ENCODE data around the gene CYP2R1.

The CYP2R1 gene, protein sequence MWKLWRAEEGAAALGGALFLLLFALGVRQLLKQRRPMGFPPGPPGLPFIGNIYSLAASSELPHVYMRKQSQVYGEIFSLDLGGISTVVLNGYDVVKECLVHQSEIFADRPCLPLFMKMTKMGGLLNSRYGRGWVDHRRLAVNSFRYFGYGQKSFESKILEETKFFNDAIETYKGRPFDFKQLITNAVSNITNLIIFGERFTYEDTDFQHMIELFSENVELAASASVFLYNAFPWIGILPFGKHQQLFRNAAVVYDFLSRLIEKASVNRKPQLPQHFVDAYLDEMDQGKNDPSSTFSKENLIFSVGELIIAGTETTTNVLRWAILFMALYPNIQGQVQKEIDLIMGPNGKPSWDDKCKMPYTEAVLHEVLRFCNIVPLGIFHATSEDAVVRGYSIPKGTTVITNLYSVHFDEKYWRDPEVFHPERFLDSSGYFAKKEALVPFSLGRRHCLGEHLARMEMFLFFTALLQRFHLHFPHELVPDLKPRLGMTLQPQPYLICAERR

GRCh38 chr11:14892036-14892556 lies at the start of gene CYP2R1:
CYP2R1 (minus strand) TSS chr11:14892231; CDS start chr11:14892205, 26 bp downstream.
- Histone ChIP-seq H3K4me3 (peak within 1 kb of the TSS; percentile 54 to 80 (median 73)), H3K27ac (peak within 1 kb of the TSS; percentile 62 to 95 (median 90))

GRCh38 chr11:14938936-14939335 lies 46.9 kb upstream of the CYP2R1 start:
- Histone ChIP-seq H3K4me3 (no peak overlapping the region), H3K27ac (no peak overlapping the region)

DNA sequence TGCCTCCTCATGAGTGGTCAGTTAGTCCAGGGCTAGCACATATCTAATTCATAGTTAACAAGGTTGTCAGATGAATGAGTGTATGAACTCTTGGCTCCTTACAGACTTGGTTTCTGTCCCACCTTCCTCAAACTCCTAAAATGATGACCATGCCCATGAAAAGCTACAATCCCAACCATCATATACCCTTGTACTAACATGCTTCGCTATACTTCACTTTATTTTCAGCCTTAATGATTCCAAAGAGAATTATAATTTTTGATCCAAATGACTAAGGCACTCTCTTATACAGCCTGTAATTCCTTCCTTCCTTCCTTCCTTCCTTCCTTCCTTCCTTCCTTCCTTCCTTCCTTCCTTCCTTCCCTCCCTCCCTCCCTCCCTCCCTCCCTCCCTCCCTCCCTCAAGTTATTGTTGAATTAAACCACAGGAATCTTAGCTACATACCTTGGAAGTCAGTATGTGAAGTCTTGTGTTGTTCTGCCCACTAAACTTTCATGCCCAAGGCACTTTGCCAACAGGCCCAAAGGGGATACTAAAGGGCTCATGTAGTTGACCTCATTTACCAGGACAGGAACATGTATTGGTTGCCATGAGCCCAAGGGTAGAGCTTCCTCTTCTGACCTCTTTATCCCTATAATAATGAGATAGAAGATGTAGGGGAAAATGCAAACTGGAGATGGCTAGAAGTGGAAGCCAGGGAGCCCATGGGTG lies 42.8 kb upstream of the CYP2R1 start:
- Histone ChIP-seq H3K27ac (no peak overlapping the region), H3K4me3 (no peak overlapping the region)

GRCh38 chr11:14932447-14932846 lies 40.4 kb upstream of the CYP2R1 start:
- Histone ChIP-seq H3K4me3 (no peak overlapping the region), H3K27ac (no peak overlapping the region)

GRCh38 chr11:14930369-14930768 lies 38.3 kb upstream of the CYP2R1 start:
- Histone ChIP-seq H3K27ac (no peak overlapping the region), H3K4me3 (no peak overlapping the region)

GRCh38 chr11:14927146-14927545 lies 35.1 kb upstream of the CYP2R1 start:
- H3K4me3 ChIP-seq, result no peak overlapping the region

DNA sequence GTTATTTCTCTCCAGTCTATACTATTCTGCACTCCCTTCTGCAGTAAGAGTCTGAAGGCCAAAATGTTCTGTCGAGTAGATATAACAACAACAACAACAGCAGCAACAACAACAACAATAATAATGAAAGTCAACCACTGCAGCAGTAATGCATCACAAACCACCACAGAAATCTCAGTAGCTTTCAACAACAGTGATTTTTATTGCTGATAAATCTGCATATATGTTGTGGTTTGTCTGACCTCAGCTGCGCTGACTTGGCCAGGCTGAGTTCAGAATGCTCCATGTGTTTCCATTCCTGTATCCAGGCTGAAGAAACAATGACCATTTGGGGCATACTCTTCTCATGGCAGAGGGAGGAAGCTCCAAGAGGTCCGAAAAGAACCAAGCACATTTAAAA lies 32.3 kb upstream of the CYP2R1 start:
- H3K4me3 ChIP-seq, result no peak overlapping the region

More at GRCh38 chr11:14927146-14927545, 35.1 kb upstream of the CYP2R1 start:
- H3K27ac ChIP-seq, result no peak overlapping the region

GRCh38 chr11:14916403-14916802 lies 24.4 kb upstream of the CYP2R1 start:
- no peak overlapping the region for H3K4me3 ChIP-seq
- H3K27ac ChIP-seq, result no peak overlapping the region

More for the DNA sequence above, 32.3 kb upstream of the CYP2R1 start:
- no peak overlapping the region for H3K27ac ChIP-seq

GRCh38 chr11:14914536-14914935 lies 22.5 kb upstream of the CYP2R1 start:
- no peak overlapping the region for H3K27ac ChIP-seq
- no peak overlapping the region for H3K4me3 ChIP-seq

DNA sequence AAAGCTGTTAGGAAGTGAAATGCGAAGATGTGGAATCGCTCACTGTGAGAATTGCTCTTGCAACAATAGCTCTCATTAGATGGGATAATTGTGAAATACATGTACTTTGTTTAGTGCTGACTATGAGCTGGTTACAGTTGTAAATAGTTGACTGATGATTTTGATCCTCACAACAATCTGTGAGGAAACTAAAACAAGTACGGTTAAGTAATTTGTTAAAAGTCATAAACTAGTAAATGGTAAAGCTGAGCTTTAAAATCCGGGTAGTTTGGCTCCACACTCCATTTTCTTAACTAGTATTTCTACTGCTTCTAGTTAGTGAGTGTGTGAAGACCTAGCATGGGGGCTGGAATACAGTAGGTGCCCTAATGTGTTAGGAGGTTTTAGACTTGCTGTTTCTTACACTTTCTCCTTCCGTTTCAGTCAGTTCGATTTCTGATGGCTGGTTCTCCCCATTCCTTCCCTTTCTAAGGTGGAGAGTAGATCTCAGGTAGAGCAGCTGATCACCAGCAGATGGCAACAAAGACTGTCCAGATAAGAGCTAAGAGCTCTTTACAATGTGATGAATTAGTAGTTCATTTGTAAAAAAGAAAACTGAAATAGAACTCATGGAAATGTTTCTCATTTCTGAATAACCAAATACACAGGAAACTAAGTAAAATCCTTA lies 16.3 kb upstream of the CYP2R1 start:
- Histone ChIP-seq H3K4me3 (no peak overlapping the region), H3K27ac (no peak overlapping the region)

GRCh38 chr11:14907411-14908213 lies 15.6 kb upstream of the CYP2R1 start:
- Histone ChIP-seq H3K27ac (no peak overlapping the region), H3K4me3 (no peak overlapping the region)

GRCh38 chr11:14906993-14907392 lies 15.0 kb upstream of the CYP2R1 start:
- H3K27ac ChIP-seq, result no peak overlapping the region
- H3K4me3 ChIP-seq, result no peak overlapping the region

DNA sequence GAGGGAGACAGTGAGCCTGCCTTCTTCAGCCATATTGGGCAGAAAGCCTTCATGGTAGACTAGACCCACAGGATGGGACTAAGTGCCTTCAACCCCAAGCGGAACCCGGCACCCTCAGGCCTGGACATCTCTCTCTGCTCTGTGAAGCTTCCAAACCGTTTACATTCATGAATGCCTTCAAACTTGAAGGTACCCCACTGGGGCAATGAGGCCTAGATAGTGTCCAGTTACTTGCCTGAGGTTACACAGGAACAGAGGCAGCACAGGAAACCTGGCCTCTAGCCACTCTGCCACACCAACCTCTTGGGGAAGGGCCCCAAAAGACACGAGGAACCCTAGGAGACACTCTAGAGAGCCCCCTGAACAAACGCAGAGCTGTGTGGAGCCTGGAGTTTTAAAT lies 14.5 kb upstream of the CYP2R1 start:
- H3K27ac ChIP-seq, result no peak overlapping the region
- H3K4me3 ChIP-seq, result no peak overlapping the region

DNA sequence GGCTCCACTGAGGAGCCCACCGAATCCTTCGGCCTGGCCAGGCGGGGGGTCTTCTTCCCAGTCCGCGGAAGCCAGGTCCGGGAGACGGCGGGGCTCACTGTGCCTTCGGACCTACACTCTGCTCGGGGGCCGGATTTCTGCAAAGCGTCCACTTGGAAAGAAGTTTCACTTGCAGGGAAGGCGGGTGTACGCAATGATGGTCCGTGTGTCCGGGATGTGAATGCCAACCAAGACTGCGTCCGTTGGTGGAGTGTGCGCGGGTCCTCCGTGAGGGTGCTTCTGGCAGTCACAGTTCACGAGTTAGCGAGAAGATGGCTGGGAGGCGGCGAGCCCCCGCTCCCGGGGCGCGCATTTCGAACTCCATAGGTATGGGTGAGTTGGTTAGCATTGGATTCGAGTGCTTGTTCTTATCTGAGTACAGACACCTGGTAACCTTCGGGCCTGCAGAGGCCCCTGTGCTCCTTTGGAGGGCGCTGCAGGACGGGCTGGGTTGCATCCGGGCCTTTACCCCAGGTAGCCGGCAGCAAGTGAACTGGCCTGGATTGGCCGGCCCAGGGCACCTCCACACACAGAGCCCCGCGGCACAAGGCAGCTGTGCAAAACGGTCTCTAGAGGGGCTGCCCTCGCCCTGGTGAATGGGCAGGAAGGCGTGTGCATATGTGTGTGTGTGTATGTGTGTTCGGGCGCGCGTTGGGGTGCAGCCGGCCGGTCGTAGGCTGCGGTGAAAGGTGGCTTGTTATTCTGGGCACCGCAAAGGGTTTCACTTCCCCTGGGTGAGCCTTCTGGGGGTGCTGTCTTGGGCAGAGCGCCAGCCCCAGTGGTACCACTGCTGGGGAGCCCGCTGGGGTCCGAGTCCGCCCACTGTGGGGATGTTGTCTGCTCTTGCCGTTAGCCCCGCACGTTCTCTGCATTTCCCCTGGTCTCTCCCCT lies 13.3 kb upstream of the CYP2R1 start:
- Histone ChIP-seq H3K4me3 (peak overlapping the region; percentile 39 to 55 (median 50)), H3K27ac (peak overlapping the region in 14 of 21 experiments; percentile 6 to 74 (median 49))

DNA sequence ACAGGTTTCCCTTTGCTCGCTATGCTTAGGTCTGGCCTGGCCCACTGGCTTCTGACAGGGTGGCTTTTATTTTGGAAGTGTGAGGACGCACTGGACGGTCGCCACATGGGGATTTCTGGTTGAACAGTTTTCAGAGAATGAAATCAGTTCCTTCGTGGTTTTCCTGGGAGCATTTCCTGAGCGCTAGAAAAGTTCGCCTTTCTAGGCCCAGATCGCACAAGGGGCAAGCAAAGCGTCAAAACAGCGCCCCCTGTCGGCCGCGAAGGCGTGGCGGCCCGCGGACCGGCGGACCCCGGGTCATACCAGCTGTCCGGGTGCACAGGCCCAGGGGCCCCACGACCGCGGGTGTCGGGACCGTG lies 12.7 kb upstream of the CYP2R1 start:
- peak overlapping the region in 14 of 21 experiments; percentile 6 to 74 (median 49) for H3K27ac ChIP-seq
- peak overlapping the region; percentile 39 to 55 (median 50) for H3K4me3 ChIP-seq

DNA sequence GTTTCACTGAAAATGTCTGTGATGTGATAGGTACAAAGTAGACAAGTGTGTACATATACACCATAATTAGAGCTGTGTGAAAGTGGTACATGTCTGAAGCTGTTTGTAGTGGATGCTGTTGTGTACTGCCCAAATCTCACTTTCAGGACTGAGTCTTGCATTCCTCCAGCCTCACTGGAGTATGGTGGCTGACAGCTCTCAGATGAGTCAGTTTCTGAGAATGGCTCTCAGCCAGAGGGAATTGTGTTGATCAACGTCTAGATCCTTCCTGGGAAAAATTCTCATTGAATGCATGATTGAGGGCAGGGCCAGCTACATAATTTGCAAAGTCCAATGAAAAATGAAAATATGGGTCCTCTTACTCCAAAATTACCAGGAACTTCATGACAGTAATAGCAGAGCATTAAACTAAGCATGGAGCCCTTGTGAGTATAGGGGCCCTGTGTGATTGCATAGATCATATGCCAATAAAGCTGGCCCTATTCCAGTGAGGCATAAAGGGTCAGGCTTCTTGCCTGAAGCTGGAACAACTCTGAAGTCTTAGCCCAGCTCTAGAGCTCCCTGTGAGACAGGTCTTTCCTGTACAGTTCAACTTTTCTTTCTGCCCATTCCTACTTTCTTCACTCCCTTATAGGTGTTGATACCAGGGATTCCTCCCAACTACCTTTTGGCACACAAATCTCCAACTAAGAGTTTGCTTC lies 10.8 kb upstream of the CYP2R1 start:
- no peak overlapping the region for H3K4me3 ChIP-seq
- H3K27ac ChIP-seq, result no peak overlapping the region

DNA sequence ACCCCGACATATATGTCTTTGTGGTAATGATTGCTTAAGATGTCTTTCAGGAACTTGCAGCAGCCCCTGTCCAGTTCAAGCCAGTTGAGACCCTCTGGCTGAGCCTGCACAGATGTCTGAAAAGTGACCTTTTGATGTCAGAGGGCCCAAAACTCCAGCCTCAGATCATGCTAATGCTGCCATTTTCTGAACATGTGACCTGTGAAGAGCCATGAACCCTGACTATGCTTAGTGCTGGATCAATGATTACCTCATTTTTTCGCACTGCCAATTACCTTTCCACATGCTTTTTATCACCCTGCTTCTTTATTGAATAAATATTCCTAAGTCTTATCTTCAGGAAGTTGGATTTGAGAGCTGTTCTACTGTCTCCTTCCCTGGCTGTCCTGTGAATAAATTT lies 6.9 kb upstream of the CYP2R1 start:
- H3K27ac ChIP-seq, result no peak overlapping the region
- no peak overlapping the region for H3K4me3 ChIP-seq

- H3K4me3 ChIP-seq, result no peak overlapping the region
- H3K27ac ChIP-seq, result no peak overlapping the region
These were observed 6.3 kb upstream of the CYP2R1 start for GRCh38 chr11:14898355-14898754.

All from skin epidermis (tissue), 12 donors.